GM21390 (cell line): Measurements from ENCODE around the gene OTUB2.

ENCODE experiments used
- ATAC-seq: cut with Tn5 transposase; IDR thresholded peaks from one replicate; pipeline ENCODE4 v1.9.1; 2021; ENCODE audit not compliant: unreplicated experiment

Gene OTUB2

GRCh38 chr14:94093418-94093817 lies 67.3 kb downstream of the OTUB2 start:
- no peak for ATAC-seq

GRCh38 chr14:94097091-94097490 lies 71.0 kb downstream of the OTUB2 start:
- ATAC-seq = no peak
